ENCODE measurements around the gene TRIM8. TPM values are rescaled to one million over a fixed set of nuclear protein-coding genes. Genes with fewer than 3 reads are reported as not detected.

Gene TRIM8
- total RNA-seq, 1 experiment from 2014 or later = 36.3 TPM

- POLR2A ChIA-PET = interaction anchor here (0.7 to 1.2 kb wide), 4 partner anchors 15 to 34 kb away, joined by 3 to 6 read pairs (median 4); no protein-coding TSS in a partner anchor
- H3K27me3 Mint-ChIP-seq (ENCODE audit: low read depth) = no peaks in the 10 kb centered on the region
- no peak for DNase-seq (ENCODE audit: low spot score)
- H3K36me3 Mint-ChIP-seq = peaks cover 4% of the 10 kb centered on the region; the same call in 1 of the 2 replicates
- no peaks in the 10 kb centered on the region for H3K9me3 Mint-ChIP-seq
- peaks cover 59% of the 10 kb centered on the region for H3K4me1 Mint-ChIP-seq
- 0 out of 2 replicates have a peak, but pooled peaks have one; percentile 12 for TF ChIP-seq USF2 (CRISPR knock-in tag; IDR thresholded peaks at IDR 0.05)
- TF ChIP-seq ESRRA (CRISPR knock-in tag; IDR thresholded peaks at IDR 0.05; ENCODE audit: borderline replicate concordance) = no peak
- no peak for TF ChIP-seq ZBTB43 (CRISPR knock-in tag; IDR thresholded peaks at IDR 0.05)
- TF ChIP-seq FOXP1 (CRISPR knock-in tag; IDR thresholded peaks at IDR 0.05; ENCODE audit: borderline replicate concordance) = peak; percentile 74; the same call in 1 of the 2 replicates
- no peak for TF ChIP-seq CREB1 (CRISPR knock-in tag; IDR thresholded peaks at IDR 0.05)
- TF ChIP-seq ZNF121 (CRISPR knock-in tag; IDR thresholded peaks at IDR 0.05) = peak; percentile 43; the same call in 1 of the 2 replicates
- TF ChIP-seq E2F4 (CRISPR knock-in tag; IDR thresholded peaks at IDR 0.05; ENCODE audit: borderline replicate concordance, low read depth) = no peak
- peak; percentile 2; the same call in 1 of the 2 replicates for ATAC-seq
- CTCF ChIA-PET = interaction anchor here (0.9 to 3.1 kb wide), 10 partner anchors 20 to 145 kb away, joined by 3 to 27 read pairs (median 4); partner anchors contain the start of genes ARL3, SFXN2 and SUFU
- peak overlapping the region; percentile 90 for H3K27ac Mint-ChIP-seq
- peak overlapping the region; percentile 22 for H3K4me3 Mint-ChIP-seq
Observed at GRCh38 chr10:102648889-102649796, 4.9 kb downstream of the TRIM8 start.

- Mint-ChIP-seq H3K36me3 (peaks cover 9% of the 10 kb centered on the region; the same call in 1 of the 2 replicates), H3K27me3 (ENCODE audit: low read depth) (no peaks in the 10 kb centered on the region), H3K4me1 (peaks cover 59% of the 10 kb centered on the region), H3K9me3 (no peaks in the 10 kb centered on the region), H3K4me3 (no peak overlapping the region), H3K27ac (peak overlapping the region; percentile 53; the same call in 1 of the 2 replicates)
- TF ChIP-seq USF2 (CRISPR knock-in tag; IDR thresholded peaks at IDR 0.05) (0 out of 2 replicates have a peak, but pooled peaks have one; percentile 1), FOXP1 (CRISPR knock-in tag; IDR thresholded peaks at IDR 0.05; ENCODE audit: borderline replicate concordance) (0 out of 2 replicates have a peak, but pooled peaks have one; percentile 6), ZNF396 (CRISPR knock-in tag; IDR thresholded peaks at IDR 0.05; ENCODE audit: borderline replicate concordance) (no peak)
- DNase-seq (ENCODE audit: low spot score) (peak; percentile 39), ATAC-seq (peak; percentile 27)
- POLR2A ChIA-PET = interaction anchor here (0.7 to 2.2 kb wide), 7 partner anchors 11 to 35 kb away, joined by 3 to 6 read pairs (median 4); no protein-coding TSS in a partner anchor
- CTCF ChIA-PET = interaction anchor here (0.6 to 3.1 kb wide), 15 partner anchors 9 to 477 kb away, joined by 3 to 27 read pairs (median 5); partner anchors contain the start of genes ARL3, SFXN2 and SUFU
Observed at GRCh38 chr10:102649797-102650654, 5.7 kb downstream of the TRIM8 start.

- ChIA-PET POLR2A (interaction anchor here (0.6 to 2.2 kb wide), 3 partner anchors 10 to 716 kb away, joined by 4 to 6 read pairs (median 4); no protein-coding TSS in a partner anchor), CTCF (interaction anchor here (0.5 to 3.1 kb wide), 9 partner anchors 8 to 147 kb away, joined by 3 to 27 read pairs (median 6); partner anchors contain the start of gene SUFU)
- Mint-ChIP-seq H3K36me3 (peaks cover 14% of the 10 kb centered on the region), H3K27ac (0 out of 2 replicates have a peak overlapping the region, but pooled peaks have one; percentile 41), H3K27me3 (ENCODE audit: low read depth) (no peaks in the 10 kb centered on the region), H3K4me1 (peaks cover 57% of the 10 kb centered on the region), H3K9me3 (no peaks in the 10 kb centered on the region), H3K4me3 (no peak overlapping the region)
- DNase-seq (ENCODE audit: low spot score) (no peak), ATAC-seq (no peak)
- TF ChIP-seq TEAD4 (CRISPR knock-in tag; IDR thresholded peaks at IDR 0.05) = no peak
- no peak for TF ChIP-seq RORB (CRISPR knock-in tag; IDR thresholded peaks at IDR 0.05)
- no peak for TF ChIP-seq ZNF416 (CRISPR knock-in tag; IDR thresholded peaks at IDR 0.05)
- TF ChIP-seq ZNF121 (CRISPR knock-in tag; IDR thresholded peaks at IDR 0.05) = no peak
- TF ChIP-seq CDX4 (CRISPR knock-in tag; IDR thresholded peaks at IDR 0.05; ENCODE audit: borderline replicate concordance) = no peak
- TF ChIP-seq IRF1 (CRISPR knock-in tag; IDR thresholded peaks at IDR 0.05) = no peak
- TF ChIP-seq ZNF281 (CRISPR knock-in tag; IDR thresholded peaks at IDR 0.05) = 0 out of 2 replicates have a peak, but pooled peaks have one; percentile 39
Observed at GRCh38 chr10:102650655-102651454, 6.6 kb downstream of the TRIM8 start.

Measured in WTC11 (cell line).